Neutrophil (primary cell): ENCODE data around the gene IARS1.

Experiments
- H3K27ac ChIP-seq: fragments of 200-600 bp; sonication (generic); 2 replicates; pipeline ENCODE4 v1.5.1; 2016; ENCODE audit warnings: mild to moderate bottlenecking, moderate library complexity
- H3K27me3 ChIP-seq: fragments of 200-600 bp; sonication (generic); 2 replicates; pipeline ENCODE4 v1.6.0; 2016; ENCODE audit warnings: mild to moderate bottlenecking
- H3K36me3 ChIP-seq: fragments of 200-600 bp; sonication (generic); 2 replicates; pipeline ENCODE4 v1.5.1; 2017
- H3K4me1 ChIP-seq, 2 experiments: fragments of 200-600 bp in 1 of 2; sonication (generic) in 1 of 2; 1 replicate in 1 of 2; 2 replicates in 1 of 2; pipeline versions ENCODE4 v1.5.1 to v1.6.1; 2013 to 2016; ENCODE audit warnings: low read depth in 1 of 2, low read length in 1 of 2, mild to moderate bottlenecking in 1 of 2, moderate library complexity in 1 of 2; ENCODE audit not compliant: control insufficient read depth in 1 of 2, insufficient read depth in 1 of 2
- H3K4me3 ChIP-seq, 2 experiments: fragments of 200-600 bp in 1 of 2; sonication (generic) in 1 of 2; 1 replicate in 1 of 2; 2 replicates in 1 of 2; pipeline ENCODE4 v1.5.1; 2013 to 2016; ENCODE audit warnings: low read depth in 1 of 2, low read length in 1 of 2, mild to moderate bottlenecking in 1 of 2, moderate library complexity in 1 of 2
- H3K9me3 ChIP-seq: fragments of 200-600 bp; sonication (generic); 2 replicates; pipeline ENCODE4 v1.5.1; 2016
- CTCF ChIP-seq: fragments of 200-600 bp; sonication (generic); IDR thresholded peaks from 2 replicates; pipeline ENCODE4 v1.5.1; 2016; ENCODE audit warnings: antibody characterized with exemption

IARS1 gene

GRCh38 chr9:92295240-92295790 lies 1.8 kb upstream of the IARS1 start:
- peaks cover 17 to 21% of the 10 kb centered on the region in 2 experiments for H3K4me1 ChIP-seq
- no peak overlapping the region for H3K27ac ChIP-seq
- H3K36me3 ChIP-seq: peaks cover 17% of the 10 kb centered on the region
- H3K4me3 ChIP-seq: no peak overlapping the region
- H3K27me3 ChIP-seq: no peaks in the 10 kb centered on the region
- no peaks in the 10 kb centered on the region for H3K9me3 ChIP-seq
- no peak for TF ChIP-seq CTCF

- peak overlapping the region; percentile 69 for H3K4me3 ChIP-seq
These were observed 790 bp upstream of the IARS1 start for GRCh38 chr9:92294297-92294676.

GRCh38 chr9:92293075-92293354 lies 482 bp downstream of the IARS1 start:
- H3K4me1 ChIP-seq: peaks cover 17 to 21% of the 10 kb centered on the region in 2 experiments
- peak overlapping the region; percentile 8 for H3K27ac ChIP-seq
- H3K9me3 ChIP-seq: no peaks in the 10 kb centered on the region
- H3K4me3 ChIP-seq: peak overlapping the region; percentile 69
- H3K36me3 ChIP-seq: peaks cover 2% of the 10 kb centered on the region
- no peaks in the 10 kb centered on the region for H3K27me3 ChIP-seq
- no peak for TF ChIP-seq CTCF

More at GRCh38 chr9:92294297-92294676, 790 bp upstream of the IARS1 start:
- no peak for TF ChIP-seq CTCF
- H3K27ac ChIP-seq: peak overlapping the region; percentile 57
- no peaks in the 10 kb centered on the region for H3K27me3 ChIP-seq
- peaks cover 17 to 21% of the 10 kb centered on the region in 2 experiments for H3K4me1 ChIP-seq
- no peaks in the 10 kb centered on the region for H3K9me3 ChIP-seq
- peaks cover 13% of the 10 kb centered on the region for H3K36me3 ChIP-seq

- Histone ChIP-seq H3K27me3 (no peaks in the 10 kb centered on the region), H3K9me3 (no peaks in the 10 kb centered on the region), H3K27ac (peak overlapping the region; percentile 8), H3K4me1 (peaks cover 17 to 21% of the 10 kb centered on the region in 2 experiments), H3K4me3 (no peak overlapping the region), H3K36me3 (no peaks in the 10 kb centered on the region)
- TF ChIP-seq CTCF: no peak
These were observed 991 bp downstream of the IARS1 start for GRCh38 chr9:92292338-92293074.

- Histone ChIP-seq H3K9me3 (no peaks in the 10 kb centered on the region), H3K4me1 (peaks cover 17 to 21% of the 10 kb centered on the region in 2 experiments), H3K36me3 (no peaks in the 10 kb centered on the region), H3K27ac (no peak overlapping the region), H3K4me3 (no peak overlapping the region), H3K27me3 (no peaks in the 10 kb centered on the region)
- no peak for TF ChIP-seq CTCF
These were observed 1.9 kb downstream of the IARS1 start for GRCh38 chr9:92291577-92291976.
